Measurements from ENCODE around the gene GALNTL6.

DNA sequence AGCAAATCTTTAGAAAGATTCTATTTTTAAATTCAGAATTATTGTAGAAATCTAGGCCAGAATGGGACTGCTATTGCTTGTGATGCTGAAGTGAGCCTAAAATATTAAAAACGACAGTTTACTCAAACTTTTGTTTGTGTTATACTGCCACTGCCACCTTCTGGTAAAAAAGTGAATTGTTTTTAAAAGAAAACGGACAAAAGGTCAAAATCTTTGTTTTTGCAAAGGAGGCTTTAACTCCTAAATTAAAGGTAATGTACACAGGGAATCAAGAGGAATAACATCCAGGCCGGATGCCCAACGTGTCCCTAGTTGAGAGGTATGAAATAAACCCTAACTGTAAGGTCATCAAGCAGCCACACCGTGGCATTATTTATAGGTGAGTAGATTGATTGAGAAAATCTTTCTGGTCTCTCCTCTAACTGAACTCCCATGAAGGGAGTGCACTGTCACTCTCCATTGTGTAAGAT is 1017.1 kb downstream of the GALNTL6 start:
- TF ChIP-seq CTCF (conservative IDR thresholded peaks at IDR 0.05) (peak; percentile 70), EZH2 (IDR thresholded peaks at IDR 0.05; ENCODE audit: low read depth) (no peak)
